HEK293 (cell line): ENCODE measurements around the gene RPL15.
A peak's percentile ranks its signal among the peaks of the same experiment; 100 is the strongest.
"Not testable (repeated sequence)": the region's sequence is repeated elsewhere in the genome, so short reads cannot be mapped to it uniquely, and the experiment has no call there.

ENCODE experiments used
- CTCF ChIA-PET: fragments of 350-600 bp; formaldehyde crosslinking; extraction: SDS; loops from one replicate; lab custom pipeline; 2021; ENCODE audit warnings: antibody characterized with exemption; lab: Yijun Ruan, JAX
- POLR2A ChIA-PET: fragments of 300-600 bp; formaldehyde crosslinking; extraction: SDS; loops from one replicate; lab custom pipeline; 2020; ENCODE audit warnings: antibody characterized with exemption, inconsistent platforms; lab: Yijun Ruan, JAX
- H3K27ac ChIP-seq: fragments of 200-500 bp; sonication (Bioruptor generic); 2 replicates; pipeline ENCODE4 v1.5.1; 2014; ENCODE audit warnings: low read depth, low read length, control low read depth, inconsistent platforms; ENCODE audit errors: extremely low read depth
- H3K36me3 ChIP-seq, 2 experiments: fragments of 200-500 bp in 1 of 2; sonication (Bioruptor generic) in 1 of 2; 1 replicate in 1 of 2; 2 replicates in 1 of 2; pipeline ENCODE4 v1.5.1; 2014 to 2017; ENCODE audit warnings: inconsistent platforms in 2 of 2, low read length in 2 of 2; ENCODE audit not compliant: control insufficient read depth in 2 of 2, insufficient read depth in 1 of 2
- H3K4me1 ChIP-seq: fragments of 200-500 bp; sonication (Bioruptor generic); 2 replicates; pipeline ENCODE4 v1.5.1; 2014; ENCODE audit warnings: mild to moderate bottlenecking, low read length, inconsistent platforms; ENCODE audit not compliant: control insufficient read depth, insufficient read depth
- H3K4me3 ChIP-seq: 2 replicates; pipeline ENCODE4 v1.5.1; 2011; ENCODE audit warnings: low read depth, mild to moderate bottlenecking, control low read depth, low read length, moderate library complexity
- H3K9me3 ChIP-seq: fragments of 200-500 bp; sonication (Bioruptor generic); 2 replicates; pipeline ENCODE4 v1.5.1; 2014; ENCODE audit warnings: low read depth, low read length, inconsistent platforms; ENCODE audit not compliant: control insufficient read depth, insufficient read depth
- MZF1 ChIP-seq: fragments of 450-650 bp; formaldehyde crosslinking; IDR thresholded peaks from 2 replicates; pipeline ENCODE4 v1.5.1; 2017; ENCODE audit warnings: missing biosample characterization, missing genetic modification characterization, borderline replicate concordance
- ZNF121 ChIP-seq: fragments of 450-650 bp; formaldehyde crosslinking; IDR thresholded peaks from 2 replicates; pipeline ENCODE4 v1.5.1; 2016; ENCODE audit warnings: missing biosample characterization, missing genetic modification characterization
- ZNF2 ChIP-seq: fragments of 450-650 bp; formaldehyde crosslinking; IDR thresholded peaks from 2 replicates; pipeline ENCODE4 v1.5.1; 2016; ENCODE audit warnings: missing biosample characterization, missing genetic modification characterization
- ZNF214 ChIP-seq: fragments of 450-650 bp; formaldehyde crosslinking; IDR thresholded peaks from 2 replicates; pipeline ENCODE4 v1.5.1; 2017; ENCODE audit warnings: missing biosample characterization, mild to moderate bottlenecking, missing genetic modification characterization, borderline replicate concordance
- ZNF223 ChIP-seq: fragments of 450-650 bp; formaldehyde crosslinking; IDR thresholded peaks from 2 replicates; pipeline ENCODE4 v1.5.1; 2016; ENCODE audit warnings: missing biosample characterization, missing genetic modification characterization
- ZNF24 ChIP-seq: fragments of 450-650 bp; formaldehyde crosslinking; IDR thresholded peaks from 2 replicates; pipeline ENCODE4 v1.5.1; 2016; ENCODE audit warnings: missing biosample characterization, missing genetic modification characterization
- ZNF302 ChIP-seq: fragments of 450-650 bp; formaldehyde crosslinking; IDR thresholded peaks from 2 replicates; pipeline ENCODE4 v1.5.1; 2016; ENCODE audit warnings: missing biosample characterization, missing genetic modification characterization, low read depth
- ZNF555 ChIP-seq: fragments of 450-650 bp; formaldehyde crosslinking; conservative IDR thresholded peaks from 2 replicates; pipeline ENCODE4 v1.5.1; 2017; ENCODE audit warnings: missing biosample characterization, mild to moderate bottlenecking, missing genetic modification characterization, inconsistent platforms
- ZNF585B ChIP-seq: fragments of 450-650 bp; formaldehyde crosslinking; IDR thresholded peaks from 2 replicates; pipeline ENCODE4 v1.5.1; 2016; ENCODE audit warnings: missing biosample characterization, missing genetic modification characterization
- ZNF654 ChIP-seq: fragments of 450-650 bp; formaldehyde crosslinking; IDR thresholded peaks from 2 replicates; pipeline ENCODE4 v1.5.1; 2016; ENCODE audit warnings: low read depth, missing biosample characterization, missing genetic modification characterization
- ZNF791 ChIP-seq: fragments of 450-650 bp; formaldehyde crosslinking; IDR thresholded peaks from 2 replicates; pipeline ENCODE4 v1.5.1; 2016; ENCODE audit warnings: missing biosample characterization, missing genetic modification characterization
- TF ChIP-seq, protein P1 (sequence below): fragments of 450-650 bp; formaldehyde crosslinking; IDR thresholded peaks from 2 replicates; pipeline ENCODE4 v1.5.1; 2016; ENCODE audit warnings: missing biosample characterization, missing genetic modification characterization
- TF ChIP-seq, protein P2 (sequence below): fragments of 450-650 bp; formaldehyde crosslinking; IDR thresholded peaks from 2 replicates; pipeline ENCODE4 v1.5.1; 2016; ENCODE audit warnings: missing biosample characterization, missing genetic modification characterization
- TF ChIP-seq, protein P3 (sequence below): fragments of 450-650 bp; formaldehyde crosslinking; IDR thresholded peaks from 2 replicates; pipeline ENCODE4 v1.5.1; 2016; ENCODE audit warnings: missing biosample characterization, missing genetic modification characterization
- TF ChIP-seq, protein P4 (sequence below): fragments of 450-650 bp; IDR thresholded peaks from 2 replicates; pipeline ENCODE4 v1.5.1; 2018; ENCODE audit warnings: missing biosample characterization, mild to moderate bottlenecking, missing genetic modification characterization

RPL15 gene

DNA sequence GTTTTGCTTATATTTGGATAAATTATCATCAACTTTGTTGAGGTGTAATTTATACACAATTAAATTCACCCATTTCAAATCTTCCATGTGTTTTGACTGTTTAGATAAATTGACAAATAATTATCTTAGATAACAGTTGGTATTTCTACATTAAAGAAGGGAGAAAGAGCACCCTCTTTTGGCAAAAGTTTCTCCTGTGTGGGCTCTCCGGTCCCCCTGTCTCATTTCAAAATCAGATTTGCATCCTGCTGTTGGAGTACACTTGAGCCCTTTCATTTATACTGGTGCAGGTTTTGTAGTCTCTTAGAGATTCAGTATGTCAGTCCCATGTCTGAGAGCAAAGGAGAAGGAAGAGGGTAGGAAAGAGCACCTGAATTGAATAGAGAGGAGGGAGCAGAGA lies 49.5 kb upstream of the RPL15 start:
- no peaks in the 10 kb centered on the region; the same call in 1 of the 2 replicates for H3K4me1 ChIP-seq
- TF ChIP-seq, protein P1, sequence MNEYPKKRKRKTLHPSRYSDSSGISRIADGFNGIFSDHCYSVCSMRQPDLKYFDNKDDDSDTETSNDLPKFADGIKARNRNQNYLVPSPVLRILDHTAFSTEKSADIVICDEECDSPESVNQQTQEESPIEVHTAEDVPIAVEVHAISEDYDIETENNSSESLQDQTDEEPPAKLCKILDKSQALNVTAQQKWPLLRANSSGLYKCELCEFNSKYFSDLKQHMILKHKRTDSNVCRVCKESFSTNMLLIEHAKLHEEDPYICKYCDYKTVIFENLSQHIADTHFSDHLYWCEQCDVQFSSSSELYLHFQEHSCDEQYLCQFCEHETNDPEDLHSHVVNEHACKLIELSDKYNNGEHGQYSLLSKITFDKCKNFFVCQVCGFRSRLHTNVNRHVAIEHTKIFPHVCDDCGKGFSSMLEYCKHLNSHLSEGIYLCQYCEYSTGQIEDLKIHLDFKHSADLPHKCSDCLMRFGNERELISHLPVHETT (tag by site-specific recombination) = no peak
- TF ChIP-seq, protein P2, sequence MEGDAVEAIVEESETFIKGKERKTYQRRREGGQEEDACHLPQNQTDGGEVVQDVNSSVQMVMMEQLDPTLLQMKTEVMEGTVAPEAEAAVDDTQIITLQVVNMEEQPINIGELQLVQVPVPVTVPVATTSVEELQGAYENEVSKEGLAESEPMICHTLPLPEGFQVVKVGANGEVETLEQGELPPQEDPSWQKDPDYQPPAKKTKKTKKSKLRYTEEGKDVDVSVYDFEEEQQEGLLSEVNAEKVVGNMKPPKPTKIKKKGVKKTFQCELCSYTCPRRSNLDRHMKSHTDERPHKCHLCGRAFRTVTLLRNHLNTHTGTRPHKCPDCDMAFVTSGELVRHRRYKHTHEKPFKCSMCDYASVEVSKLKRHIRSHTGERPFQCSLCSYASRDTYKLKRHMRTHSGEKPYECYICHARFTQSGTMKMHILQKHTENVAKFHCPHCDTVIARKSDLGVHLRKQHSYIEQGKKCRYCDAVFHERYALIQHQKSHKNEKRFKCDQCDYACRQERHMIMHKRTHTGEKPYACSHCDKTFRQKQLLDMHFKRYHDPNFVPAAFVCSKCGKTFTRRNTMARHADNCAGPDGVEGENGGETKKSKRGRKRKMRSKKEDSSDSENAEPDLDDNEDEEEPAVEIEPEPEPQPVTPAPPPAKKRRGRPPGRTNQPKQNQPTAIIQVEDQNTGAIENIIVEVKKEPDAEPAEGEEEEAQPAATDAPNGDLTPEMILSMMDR (tag by site-specific recombination) = no peak
- TF ChIP-seq ZNF302 (tag by site-specific recombination) (no peak), ZNF24 (tag by site-specific recombination) (no peak), MZF1 (no peak), ZNF654 (peak; percentile 28)
- TF ChIP-seq, all 188 proteins: peak for 1
- H3K27ac ChIP-seq = no peak overlapping the region
- CTCF ChIA-PET = no interaction called here
- POLR2A ChIA-PET = interaction anchor here (1.4 kb wide), 1 partner anchor 50 kb away, joined by 5 read pairs; the partner anchor contains the start of genes NKIRAS1 and RPL15
- no peaks in the 10 kb centered on the region for H3K9me3 ChIP-seq
- H3K36me3 ChIP-seq = peaks cover 0 to 4% of the 10 kb centered on the region in 2 experiments; a peak in 1 of 3 replicates
- no peak overlapping the region for H3K4me3 ChIP-seq

DNA sequence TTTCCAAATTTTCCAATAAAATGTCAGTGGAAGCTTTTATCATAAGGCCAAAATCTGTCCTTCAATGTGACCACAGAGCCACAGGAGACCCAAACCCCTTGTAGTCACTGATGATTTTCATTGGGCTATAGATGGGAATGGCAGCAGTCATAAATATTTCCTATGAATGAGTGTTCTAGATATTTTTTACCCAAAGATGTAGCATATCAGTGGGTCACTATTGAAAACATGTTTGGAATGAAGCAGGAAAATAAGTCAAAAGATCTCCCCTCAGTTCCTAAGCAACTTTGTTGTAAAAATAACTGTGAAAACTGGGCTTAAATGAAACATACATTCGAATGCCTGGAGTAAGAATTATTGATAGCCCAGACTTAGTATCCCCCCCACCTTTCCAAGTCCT lies 49.1 kb upstream of the RPL15 start:
- no peaks in the 10 kb centered on the region for H3K9me3 ChIP-seq
- TF ChIP-seq ZNF791 (tag by site-specific recombination) (no peak), ZNF2 (tag by site-specific recombination) (no peak), ZNF214 (tag by site-specific recombination) (no peak), ZNF121 (tag by site-specific recombination) (no peak), ZNF555 (no peak), ZNF223 (no peak), ZNF585B (tag by site-specific recombination) (no peak)
- TF ChIP-seq, protein P3, sequence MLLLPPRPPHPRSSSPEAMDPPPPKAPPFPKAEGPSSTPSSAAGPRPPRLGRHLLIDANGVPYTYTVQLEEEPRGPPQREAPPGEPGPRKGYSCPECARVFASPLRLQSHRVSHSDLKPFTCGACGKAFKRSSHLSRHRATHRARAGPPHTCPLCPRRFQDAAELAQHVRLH (tag by site-specific recombination) = no peak
- TF ChIP-seq, protein P4, sequence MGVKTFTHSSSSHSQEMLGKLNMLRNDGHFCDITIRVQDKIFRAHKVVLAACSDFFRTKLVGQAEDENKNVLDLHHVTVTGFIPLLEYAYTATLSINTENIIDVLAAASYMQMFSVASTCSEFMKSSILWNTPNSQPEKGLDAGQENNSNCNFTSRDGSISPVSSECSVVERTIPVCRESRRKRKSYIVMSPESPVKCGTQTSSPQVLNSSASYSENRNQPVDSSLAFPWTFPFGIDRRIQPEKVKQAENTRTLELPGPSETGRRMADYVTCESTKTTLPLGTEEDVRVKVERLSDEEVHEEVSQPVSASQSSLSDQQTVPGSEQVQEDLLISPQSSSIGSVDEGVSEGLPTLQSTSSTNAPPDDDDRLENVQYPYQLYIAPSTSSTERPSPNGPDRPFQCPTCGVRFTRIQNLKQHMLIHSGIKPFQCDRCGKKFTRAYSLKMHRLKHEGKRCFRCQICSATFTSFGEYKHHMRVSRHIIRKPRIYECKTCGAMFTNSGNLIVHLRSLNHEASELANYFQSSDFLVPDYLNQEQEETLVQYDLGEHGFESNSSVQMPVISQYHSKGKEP = no peak
- H3K4me1 ChIP-seq = no peaks in the 10 kb centered on the region; the same call in 1 of the 2 replicates
- ChIA-PET CTCF (interaction anchor here (0.7 kb wide), 1 partner anchor 15 kb away, joined by 4 read pairs; no protein-coding TSS in a partner anchor), POLR2A (no interaction called here)
- no peak overlapping the region for H3K4me3 ChIP-seq
- no peak overlapping the region for H3K27ac ChIP-seq
- peaks cover 0 to 4% of the 10 kb centered on the region in 2 experiments; a peak in 1 of 3 replicates for H3K36me3 ChIP-seq

DNA sequence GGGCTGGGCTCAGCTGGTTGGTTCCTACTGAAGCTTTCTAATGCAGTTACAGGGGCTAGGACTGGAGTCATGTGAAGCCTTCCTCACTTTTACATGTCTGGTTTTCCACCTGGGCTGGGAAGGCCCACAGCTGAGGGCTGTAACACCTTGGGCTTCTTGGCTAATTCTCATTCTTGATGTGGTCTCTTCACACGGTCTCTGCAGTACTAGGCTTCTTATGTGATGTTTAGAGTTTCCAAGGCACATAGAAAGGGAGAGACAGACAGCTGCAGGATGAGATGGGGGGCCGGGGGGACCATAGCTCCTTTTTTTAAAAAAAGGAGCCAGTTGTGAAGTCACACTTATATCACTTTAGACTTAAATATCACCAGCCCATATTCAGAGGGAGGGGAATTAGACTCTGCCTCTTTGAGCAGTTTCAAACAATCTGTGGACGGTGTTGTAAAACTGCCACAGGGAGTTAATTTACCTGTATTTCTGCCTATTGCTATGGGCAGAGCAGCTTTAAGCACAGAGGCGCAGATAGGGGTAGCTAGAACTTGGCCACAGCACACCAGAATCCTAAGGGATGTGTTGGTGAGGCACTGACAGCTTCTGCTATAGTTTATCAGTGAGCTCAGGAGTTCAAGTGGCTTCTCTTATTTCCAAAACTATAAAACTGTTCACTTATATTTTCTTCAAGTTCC lies 46.8 kb upstream of the RPL15 start:
- POLR2A ChIA-PET = no interaction called here
- Histone ChIP-seq H3K4me1 (no peaks in the 10 kb centered on the region; the same call in none of the 2 replicates), H3K27ac (no peak overlapping the region), H3K9me3 (no peaks in the 10 kb centered on the region), H3K36me3 (no peaks in the 10 kb centered on the region), H3K4me3 (no peak overlapping the region)
- CTCF ChIA-PET = interaction anchor here (0.6 kb wide), 1 partner anchor 30 kb away, joined by 3 read pairs; no protein-coding TSS in a partner anchor
- TF ChIP-seq ZNF121 (tag by site-specific recombination) = no peak
- TF ChIP-seq ZNF654 = no peak

DNA sequence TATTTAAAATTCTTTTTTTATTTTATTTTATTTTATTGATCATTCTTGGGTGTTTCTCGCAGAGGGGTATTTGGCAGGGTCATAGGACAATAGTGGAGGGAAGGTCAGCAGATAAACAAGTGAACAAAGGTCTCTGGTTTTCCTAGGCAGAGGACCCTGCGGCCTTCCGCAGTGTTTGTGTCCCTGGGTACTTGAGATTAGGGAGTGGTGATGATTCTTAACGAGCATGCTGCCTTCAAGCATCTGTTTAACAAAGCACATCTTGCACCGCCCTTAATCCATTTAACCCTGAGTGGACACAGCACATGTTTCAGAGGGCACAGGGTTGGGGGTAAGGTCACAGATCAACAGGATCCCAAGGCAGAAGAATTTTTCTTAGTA lies 46.3 kb upstream of the RPL15 start:
- CTCF ChIA-PET, H3K36me3 ChIP-seq, H3K9me3 ChIP-seq, H3K4me3 ChIP-seq, H3K4me1 ChIP-seq, POLR2A ChIA-PET, H3K27ac ChIP-seq: not testable (repeated sequence)

DNA sequence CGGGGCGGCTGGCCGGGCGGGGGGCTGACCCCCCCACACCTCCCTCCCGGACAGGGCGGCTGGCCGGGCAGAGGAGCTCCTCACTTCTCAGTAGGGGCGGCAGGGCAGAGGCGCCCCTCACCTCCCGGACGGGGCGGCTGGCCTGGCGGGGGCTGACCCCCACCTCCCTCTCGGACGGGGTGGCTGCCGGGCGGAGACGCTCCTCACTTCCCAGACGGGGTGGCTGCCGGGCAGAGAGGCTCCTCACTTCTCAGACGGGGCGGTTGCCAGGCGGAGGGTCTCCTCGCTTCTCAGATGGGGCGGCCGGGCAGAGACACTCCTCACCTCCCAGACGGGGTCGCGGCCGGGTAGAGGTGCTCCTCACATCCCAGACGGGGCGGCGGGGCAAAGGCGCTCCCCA lies 45.6 kb upstream of the RPL15 start:
- H3K9me3 ChIP-seq, H3K36me3 ChIP-seq, POLR2A ChIA-PET, H3K4me3 ChIP-seq, H3K27ac ChIP-seq, H3K4me1 ChIP-seq, CTCF ChIA-PET: not testable (repeated sequence)
